Dedifferentiated amniotic fluid mesenchymal stem cell (primary cell): ENCODE measurements around the gene MRPS17.

Experiments
- DNase-seq: peaks from one replicate; pipeline ENCODE4 v3.0.0-alpha.2; 2016; ENCODE audit errors: extremely low spot score

Gene MRPS17

GRCh38 chr7:55970978-55971377 lies 19.3 kb downstream of the MRPS17 start:
- no peak for DNase-seq

- no peak for DNase-seq
Observed at GRCh38 chr7:55973747-55974250, 22.1 kb downstream of the MRPS17 start.

- no peak for DNase-seq
Observed at GRCh38 chr7:55975988-55976633, 24.4 kb downstream of the MRPS17 start.

GRCh38 chr7:55977831-55978230 lies 26.2 kb downstream of the MRPS17 start:
- peak; percentile 62 for DNase-seq

- DNase-seq, result no peak
Observed at GRCh38 chr7:55980266-55980665, 28.6 kb downstream of the MRPS17 start.

GRCh38 chr7:55983537-55983936 lies 31.9 kb downstream of the MRPS17 start:
- no peak for DNase-seq

GRCh38 chr7:55992346-55992745 lies 40.7 kb downstream of the MRPS17 start:
- DNase-seq, result no peak

- DNase-seq, result no peak
Observed at GRCh38 chr7:55996856-55997500, 45.3 kb downstream of the MRPS17 start.

- no peak for DNase-seq
Observed at GRCh38 chr7:56003749-56004148, 52.1 kb downstream of the MRPS17 start.
